ACC112 (cell line): ENCODE results near the gene ACSM2B.
"Not testable (repeated sequence)": the region's sequence is repeated elsewhere in the genome, so short reads cannot be mapped to it uniquely, and the experiment has no call there.

ENCODE experiments used
- H2AFZ ChIP-seq: fragments of 200-600 bp; sonication (generic); one replicate; pipeline ENCODE4 v1.6.0; 2017; ENCODE audit warnings: antibody characterized with exemption, low read length; ENCODE audit not compliant: unreplicated experiment
- H3K27ac ChIP-seq: fragments of 200-600 bp; sonication (generic); 2 replicates; pipeline ENCODE4 v1.5.1; 2014; ENCODE audit warnings: low read depth, mild to moderate bottlenecking, antibody characterized with exemption, low read length, moderate library complexity
- H3K27me3 ChIP-seq: fragments of 200-600 bp; sonication (generic); 2 replicates; pipeline ENCODE4 v1.6.1; 2014; ENCODE audit warnings: mild to moderate bottlenecking, antibody characterized with exemption, low read length, moderate library complexity, mixed read lengths; ENCODE audit not compliant: insufficient read depth
- H3K36me3 ChIP-seq: fragments of 200-600 bp; sonication (generic); 2 replicates; pipeline ENCODE4 v1.6.1; 2016; ENCODE audit warnings: mild to moderate bottlenecking, antibody characterized with exemption, low read length, moderate library complexity, mixed read lengths; ENCODE audit not compliant: insufficient read depth
- H3K4me1 ChIP-seq: fragments of 200-600 bp; sonication (generic); one replicate; pipeline ENCODE4 v1.6.1; 2016; ENCODE audit warnings: low read length, mixed read lengths; ENCODE audit not compliant: insufficient read depth, unreplicated experiment, control insufficient read depth
- H3K4me3 ChIP-seq: fragments of 200-600 bp; sonication (generic); 2 replicates; pipeline ENCODE4 v1.5.1; 2014; ENCODE audit warnings: mild to moderate bottlenecking, low read depth, low read length
- H3K79me2 ChIP-seq: fragments of 200-600 bp; sonication (generic); one replicate; pipeline ENCODE4 v1.6.0; 2016; ENCODE audit warnings: low read length; ENCODE audit not compliant: control insufficient read depth, unreplicated experiment, insufficient read depth

ACSM2B gene

DNA sequence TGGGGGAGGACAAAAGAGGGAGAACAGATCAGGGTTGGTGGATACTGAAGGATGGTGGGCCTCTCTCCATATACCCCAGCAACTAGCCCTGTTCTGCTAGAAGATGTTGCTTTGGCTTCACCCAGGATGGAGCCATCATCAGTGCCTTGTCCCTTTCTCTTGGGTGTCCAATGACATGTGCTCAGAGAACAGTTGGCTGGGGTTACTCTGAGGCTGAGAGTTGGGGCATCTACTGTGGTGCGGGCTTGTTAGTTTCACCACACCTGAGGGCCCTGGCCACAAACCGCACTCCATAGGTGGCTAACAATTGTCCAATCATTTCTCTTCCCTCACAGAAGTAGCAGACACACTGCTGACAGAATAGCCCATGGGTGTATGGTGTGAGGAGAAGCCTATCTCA is 18.9 kb upstream of the ACSM2B start:
- not testable (repeated sequence) for H3K4me1 ChIP-seq, H3K4me3 ChIP-seq, H3K79me2 ChIP-seq, H3K27me3 ChIP-seq, H3K27ac ChIP-seq, H2AFZ ChIP-seq, H3K36me3 ChIP-seq

DNA sequence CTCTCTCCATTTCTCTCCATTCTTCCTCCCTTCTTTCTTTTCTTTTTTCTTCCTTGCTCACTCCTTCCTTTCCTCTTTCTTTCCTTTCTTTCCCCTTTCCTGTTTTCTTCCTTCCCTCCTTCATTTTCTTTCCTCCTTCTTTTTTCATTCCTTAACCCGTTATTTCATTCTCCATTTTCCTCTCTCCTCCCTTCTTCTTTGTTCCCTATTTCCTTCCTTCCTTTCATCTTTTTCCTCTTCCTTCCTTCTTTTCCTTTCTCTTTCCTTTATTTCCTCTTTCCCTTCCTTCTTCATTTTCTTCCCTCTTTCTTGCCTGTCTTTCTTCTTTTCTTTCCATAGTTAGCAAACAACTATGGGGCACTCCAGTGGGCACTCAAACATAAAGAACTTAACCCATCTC is 16.6 kb upstream of the ACSM2B start:
- not testable (repeated sequence) for H3K4me3 ChIP-seq, H3K36me3 ChIP-seq, H3K27ac ChIP-seq

DNA sequence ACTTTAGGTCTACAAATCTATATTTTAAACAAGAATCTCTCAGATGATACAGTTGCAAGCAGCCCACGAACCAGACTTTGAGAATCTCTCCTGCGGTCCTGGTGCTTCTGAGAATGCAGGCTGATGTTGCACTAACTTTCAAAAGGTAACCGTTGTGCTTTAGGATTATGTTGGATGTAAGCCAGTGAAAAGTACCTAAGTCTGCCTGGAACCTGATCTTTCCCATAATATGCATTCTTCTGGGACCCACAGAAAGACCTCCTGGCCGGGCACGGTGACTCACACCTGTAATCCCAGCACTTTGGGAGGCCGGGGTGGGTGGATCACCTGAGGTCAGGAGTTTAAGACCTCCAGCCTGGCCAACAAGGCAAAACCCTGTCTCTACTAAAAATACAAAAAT is 13.3 kb upstream of the ACSM2B start:
- H3K4me1 ChIP-seq, result not testable (repeated sequence)

More for the DNA sequence above, 16.6 kb upstream of the ACSM2B start:
- not testable (repeated sequence) for H2AFZ ChIP-seq, H3K4me1 ChIP-seq, H3K27me3 ChIP-seq, H3K79me2 ChIP-seq

DNA sequence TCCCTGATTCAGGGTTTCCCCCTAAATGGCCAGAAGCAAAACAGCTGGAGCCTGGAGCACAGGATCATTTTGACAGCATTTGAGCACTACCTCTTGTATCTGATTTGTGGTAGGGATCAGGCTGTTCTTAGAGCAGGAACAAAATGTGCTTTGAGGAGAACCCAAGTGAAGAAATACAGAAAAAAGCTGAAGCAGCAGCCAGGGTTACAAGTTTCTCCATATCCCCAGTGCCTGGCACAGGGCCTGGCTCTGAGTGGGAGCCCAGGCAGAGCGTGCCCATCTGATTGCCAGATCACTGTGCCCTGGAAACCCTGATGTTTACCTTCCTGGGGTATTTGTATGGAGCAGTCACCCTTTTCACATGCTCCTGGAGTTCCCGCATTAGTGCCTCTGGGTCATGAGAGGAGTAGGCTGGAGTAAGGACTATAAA is 11.5 kb upstream of the ACSM2B start:
- not testable (repeated sequence) for H3K36me3 ChIP-seq, H2AFZ ChIP-seq, H3K27ac ChIP-seq, H3K4me3 ChIP-seq, H3K27me3 ChIP-seq, H3K79me2 ChIP-seq, H3K4me1 ChIP-seq

More for the DNA sequence above, 13.3 kb upstream of the ACSM2B start:
- H3K79me2 ChIP-seq, H3K36me3 ChIP-seq, H3K27me3 ChIP-seq, H2AFZ ChIP-seq, H3K27ac ChIP-seq, H3K4me3 ChIP-seq: not testable (repeated sequence)

DNA sequence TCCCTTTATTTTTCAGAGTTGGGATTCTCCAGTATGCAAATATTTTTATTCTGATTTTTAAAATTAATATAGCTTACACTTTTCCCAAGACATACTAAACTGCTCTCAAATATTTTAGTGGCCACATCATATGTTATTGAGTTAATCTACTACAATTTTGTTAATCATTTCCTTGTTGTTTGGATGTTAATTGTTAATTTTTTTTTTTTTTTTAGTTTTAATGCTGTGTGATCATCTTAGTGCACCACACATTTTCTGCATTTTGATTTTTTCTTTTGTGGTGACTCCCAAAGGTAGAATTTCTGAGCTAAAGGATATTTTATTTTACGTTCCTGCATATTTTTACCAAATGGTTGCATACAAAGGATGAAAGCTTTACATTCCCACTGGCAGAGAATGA is 10.5 kb upstream of the ACSM2B start:
- H3K36me3 ChIP-seq, H3K4me1 ChIP-seq, H3K4me3 ChIP-seq, H3K79me2 ChIP-seq, H2AFZ ChIP-seq, H3K27me3 ChIP-seq, H3K27ac ChIP-seq: not testable (repeated sequence)

DNA sequence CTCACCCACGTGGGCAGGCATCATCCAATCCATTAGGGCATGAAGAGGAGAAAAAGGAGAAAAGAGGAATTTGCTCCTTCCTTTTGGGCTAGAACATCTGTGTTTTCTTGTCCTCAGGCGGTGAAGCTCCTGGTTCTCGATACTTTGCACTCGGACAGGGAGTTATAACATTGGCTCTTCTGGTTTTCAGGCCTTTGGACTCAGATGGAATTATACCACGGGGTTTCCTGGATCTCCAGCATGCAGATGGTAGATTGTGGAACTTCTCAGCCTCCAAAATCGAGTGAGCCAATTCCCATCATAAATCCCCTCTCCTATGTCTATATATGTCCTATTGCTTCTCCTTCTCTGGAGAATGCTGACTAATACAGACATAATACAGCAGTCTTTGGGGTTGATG is 9.9 kb upstream of the ACSM2B start:
- H3K4me1 ChIP-seq, H3K79me2 ChIP-seq, H3K27me3 ChIP-seq, H3K27ac ChIP-seq, H3K4me3 ChIP-seq, H3K36me3 ChIP-seq, H2AFZ ChIP-seq: not testable (repeated sequence)

DNA sequence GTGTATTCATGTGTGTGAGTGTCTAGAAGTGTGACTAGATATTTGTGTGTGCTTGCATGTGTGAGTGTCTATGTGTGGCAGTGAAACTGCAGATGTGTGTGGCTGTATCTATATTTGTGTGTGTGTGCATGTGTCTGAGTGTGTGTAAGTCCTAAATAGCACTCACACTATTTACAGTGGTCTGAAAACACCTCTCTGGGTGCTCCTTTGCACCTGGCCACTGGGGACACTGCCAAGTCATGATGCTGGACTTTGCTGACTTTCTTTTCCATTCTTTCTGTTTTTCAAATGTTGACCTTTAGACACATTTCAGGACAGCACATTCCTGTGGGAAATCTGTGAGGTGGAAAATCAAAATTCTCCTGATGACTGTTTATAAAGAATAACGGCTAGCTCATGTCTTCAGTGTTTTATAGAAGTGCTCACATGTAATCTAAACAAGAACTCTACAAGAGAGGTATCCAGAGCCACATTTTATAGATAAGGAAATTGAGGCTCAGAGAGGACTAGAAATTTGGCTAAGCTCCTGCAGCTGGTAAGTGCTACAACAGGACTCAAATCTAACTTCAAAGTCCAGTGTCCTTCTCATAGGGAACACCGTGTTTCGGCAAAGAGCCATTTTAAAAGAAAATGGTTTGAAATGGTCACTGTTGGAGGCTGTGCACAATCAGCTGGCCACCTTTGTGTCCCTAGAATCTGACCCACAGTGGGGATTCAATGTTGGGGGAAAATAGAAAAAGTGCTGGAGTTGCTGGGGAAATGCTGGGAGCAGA is 4.5 kb upstream of the ACSM2B start:
- H3K27ac ChIP-seq, H3K4me3 ChIP-seq, H3K36me3 ChIP-seq, H3K27me3 ChIP-seq, H3K79me2 ChIP-seq, H3K4me1 ChIP-seq, H2AFZ ChIP-seq: not testable (repeated sequence)

DNA sequence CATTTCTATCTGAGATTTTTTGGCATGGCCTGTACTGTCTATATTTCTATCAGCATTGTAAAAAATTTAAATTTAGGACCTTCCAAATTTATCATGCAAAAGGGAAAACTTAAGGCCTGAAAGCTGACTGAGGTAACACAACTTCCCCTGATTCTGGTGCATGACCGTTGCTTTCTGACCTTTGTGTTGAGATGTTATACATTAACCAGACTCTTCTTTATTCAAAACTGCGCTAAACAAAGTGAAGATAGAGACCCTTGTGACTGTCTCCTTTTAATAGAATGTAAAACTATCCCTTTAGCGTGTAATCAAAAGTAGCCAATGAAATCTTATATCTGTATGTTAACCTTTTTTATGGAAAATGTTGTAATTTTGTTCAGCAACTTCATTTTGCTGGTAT is 1.9 kb upstream of the ACSM2B start:
- H3K4me3 ChIP-seq, H3K27ac ChIP-seq, H3K36me3 ChIP-seq, H3K79me2 ChIP-seq, H3K4me1 ChIP-seq, H3K27me3 ChIP-seq, H2AFZ ChIP-seq: not testable (repeated sequence)

DNA sequence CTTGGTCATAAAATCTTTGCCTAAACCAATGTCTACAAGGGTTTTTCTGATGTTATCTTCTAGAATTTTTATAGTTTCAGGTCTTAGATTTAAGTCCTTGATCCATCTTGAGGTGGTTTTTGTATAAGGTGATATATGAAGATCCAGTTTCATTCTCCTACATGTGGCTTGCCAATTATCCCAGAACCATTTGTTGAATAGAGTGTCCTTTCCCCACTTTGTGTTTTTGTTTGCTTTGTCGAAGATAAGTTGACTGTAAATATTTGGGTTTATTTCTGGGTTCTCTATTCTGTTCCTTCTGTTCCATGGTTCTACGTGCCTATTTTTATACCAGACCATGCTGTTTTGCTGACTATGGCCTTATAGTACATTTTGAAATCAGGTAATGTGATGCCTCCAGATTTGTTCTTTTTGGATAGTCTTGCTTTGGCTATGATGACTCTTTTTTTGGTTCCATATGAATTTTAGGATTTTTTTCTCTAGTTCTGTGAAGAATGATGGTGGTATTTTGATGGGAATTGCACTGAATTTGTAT is 7.0 kb downstream of the ACSM2B start:
- not testable (repeated sequence) for H3K79me2 ChIP-seq, H3K27ac ChIP-seq, H3K4me3 ChIP-seq, H3K36me3 ChIP-seq, H3K27me3 ChIP-seq, H3K4me1 ChIP-seq, H2AFZ ChIP-seq

DNA sequence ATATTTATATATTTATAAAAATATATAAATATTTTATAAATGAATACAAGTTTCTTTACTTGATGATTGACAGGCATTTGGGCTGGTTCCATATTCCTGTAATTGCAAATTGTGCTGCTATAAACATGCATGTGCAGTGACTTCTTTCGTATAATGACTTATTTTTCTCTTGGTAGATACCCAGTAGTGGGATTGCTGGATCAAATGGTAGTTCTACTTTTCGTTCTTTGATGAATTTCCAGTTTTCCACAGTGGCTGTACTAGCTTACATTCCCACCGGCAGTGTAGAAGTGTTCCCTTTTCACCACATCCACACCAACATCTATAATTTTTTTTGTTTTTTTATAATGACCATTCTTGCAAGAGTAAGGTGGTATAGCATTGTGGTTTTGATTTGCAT is 7.8 kb downstream of the ACSM2B start:
- Histone ChIP-seq H2AFZ (no peak overlapping the region), H3K4me3 (no peak overlapping the region), H3K27ac (no peak overlapping the region), H3K79me2 (no peaks in the 10 kb centered on the region), H3K4me1 (no peaks in the 10 kb centered on the region), H3K36me3 (no peaks in the 10 kb centered on the region), H3K27me3 (no peaks in the 10 kb centered on the region)

DNA sequence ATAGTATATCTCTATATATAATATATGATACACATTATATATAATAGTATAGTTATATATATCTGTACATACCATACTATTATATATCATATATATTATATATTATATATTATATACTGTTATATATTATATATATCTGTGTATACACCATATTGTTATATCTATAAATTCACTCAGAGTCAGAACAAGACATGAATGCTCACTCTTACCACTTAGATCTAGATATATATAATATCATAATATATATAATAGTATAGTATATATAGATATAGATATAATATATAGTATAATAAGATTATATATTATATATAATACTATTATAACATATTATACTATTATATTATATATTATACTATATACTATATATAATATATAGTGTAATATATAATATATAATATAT is 9.3 kb downstream of the ACSM2B start:
- no peak overlapping the region for H3K27ac ChIP-seq
- H3K4me3 ChIP-seq, result no peak overlapping the region
- H3K4me1 ChIP-seq, result no peaks in the 10 kb centered on the region
- no peak overlapping the region for H2AFZ ChIP-seq
- no peaks in the 10 kb centered on the region for H3K27me3 ChIP-seq
- H3K79me2 ChIP-seq, result no peaks in the 10 kb centered on the region
- no peaks in the 10 kb centered on the region for H3K36me3 ChIP-seq
